Measurements from ENCODE around the gene RFC4.

- TF ChIP-seq EZH2phosphoT487 (IDR thresholded peaks at IDR 0.05; ENCODE audit: low read depth, severe bottlenecking, unreplicated experiment): no peak
- TF ChIP-seq CTCF (IDR thresholded peaks at IDR 0.05; ENCODE audit: poor library complexity): no peak
Observed at GRCh38 chr3:186841620-186842019, 35.3 kb upstream of the RFC4 start.
